ENCODE data around the gene CTNNA3.

Gene CTNNA3

DNA sequence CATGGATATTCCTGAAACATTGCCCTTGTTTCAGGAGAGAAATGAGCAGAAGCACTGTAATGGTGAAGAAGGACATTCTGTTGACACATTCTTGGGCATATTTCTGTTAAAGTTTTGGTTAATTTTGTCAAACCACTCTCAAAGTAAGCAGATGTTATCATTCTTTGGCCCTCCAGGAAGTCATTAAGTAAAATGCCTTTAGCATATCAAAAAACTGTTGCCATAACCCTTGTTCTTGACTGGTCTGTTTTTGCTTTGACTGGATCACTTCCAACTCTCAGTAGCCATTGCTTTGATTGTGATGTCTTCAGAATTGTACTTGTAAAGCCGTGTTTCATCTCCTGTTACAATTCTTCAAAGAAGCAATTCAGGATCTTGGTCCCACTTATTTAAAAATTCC, 1174.5 kb downstream of the CTNNA3 start:
- Histone ChIP-seq H3K36me3 (ENCODE audit: insufficient read depth, low read length) (no peaks in the 10 kb centered on the region), H3K4me1 (ENCODE audit: insufficient read depth, low read length, poor library complexity, severe bottlenecking) (no peaks in the 10 kb centered on the region), H3F3A (ENCODE audit: low read depth) (no peaks in the 10 kb centered on the region), H3K79me2 (ENCODE audit: insufficient read depth, low read length) (no peaks in the 10 kb centered on the region), H3K4me2 (ENCODE audit: low read depth, low read length, poor library complexity, severe bottlenecking) (no peak overlapping the region), H4K20me1 (ENCODE audit: insufficient read depth, low read length, poor library complexity, severe bottlenecking) (no peaks in the 10 kb centered on the region), H3K9ac (ENCODE audit: low read depth, low read length, poor library complexity, severe bottlenecking) (no peak overlapping the region), H3K27me3 (ENCODE audit: insufficient read depth, low read length, poor library complexity, severe bottlenecking) (no peaks in the 10 kb centered on the region), H3K9me3 (ENCODE audit: insufficient read depth, low read depth, low read length) (no peaks in the 10 kb centered on the region), H3K9me2 (replicated peaks; ENCODE audit: low read depth, low read length) (no peaks in the 10 kb centered on the region), H3K4me3 (ENCODE audit: low read length, poor library complexity, severe bottlenecking) (no peak overlapping the region), H2AFZ (ENCODE audit: low read length) (no peak overlapping the region)
- no peak for TF ChIP-seq EZH2phosphoT487 (IDR thresholded peaks at IDR 0.05; ENCODE audit: borderline replicate concordance)
- TF ChIP-seq, protein P1, sequence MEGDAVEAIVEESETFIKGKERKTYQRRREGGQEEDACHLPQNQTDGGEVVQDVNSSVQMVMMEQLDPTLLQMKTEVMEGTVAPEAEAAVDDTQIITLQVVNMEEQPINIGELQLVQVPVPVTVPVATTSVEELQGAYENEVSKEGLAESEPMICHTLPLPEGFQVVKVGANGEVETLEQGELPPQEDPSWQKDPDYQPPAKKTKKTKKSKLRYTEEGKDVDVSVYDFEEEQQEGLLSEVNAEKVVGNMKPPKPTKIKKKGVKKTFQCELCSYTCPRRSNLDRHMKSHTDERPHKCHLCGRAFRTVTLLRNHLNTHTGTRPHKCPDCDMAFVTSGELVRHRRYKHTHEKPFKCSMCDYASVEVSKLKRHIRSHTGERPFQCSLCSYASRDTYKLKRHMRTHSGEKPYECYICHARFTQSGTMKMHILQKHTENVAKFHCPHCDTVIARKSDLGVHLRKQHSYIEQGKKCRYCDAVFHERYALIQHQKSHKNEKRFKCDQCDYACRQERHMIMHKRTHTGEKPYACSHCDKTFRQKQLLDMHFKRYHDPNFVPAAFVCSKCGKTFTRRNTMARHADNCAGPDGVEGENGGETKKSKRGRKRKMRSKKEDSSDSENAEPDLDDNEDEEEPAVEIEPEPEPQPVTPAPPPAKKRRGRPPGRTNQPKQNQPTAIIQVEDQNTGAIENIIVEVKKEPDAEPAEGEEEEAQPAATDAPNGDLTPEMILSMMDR (conservative IDR thresholded peaks at IDR 0.05; ENCODE audit: low read length) = no peak

DNA sequence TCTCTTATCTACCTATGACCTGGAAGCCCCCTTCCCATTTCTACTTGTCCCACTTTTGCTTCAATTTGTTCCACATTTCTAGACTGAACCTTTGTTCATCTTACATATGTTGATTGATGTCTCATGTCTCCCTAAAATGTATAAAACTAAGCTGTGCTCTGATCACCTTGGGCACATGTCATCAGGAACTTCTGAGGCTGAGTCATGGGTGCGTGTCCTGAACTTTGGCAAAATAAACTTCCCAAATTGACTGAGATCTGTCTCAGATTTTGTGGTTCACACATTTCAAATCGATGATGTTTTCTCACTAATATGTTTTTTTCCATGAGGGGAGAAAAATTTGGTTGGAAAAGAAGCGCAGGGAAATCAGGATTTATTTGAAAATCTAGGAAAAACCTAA, 1176.4 kb downstream of the CTNNA3 start:
- Histone ChIP-seq H3F3A (ENCODE audit: low read depth) (no peaks in the 10 kb centered on the region), H3K4me1 (ENCODE audit: insufficient read depth, low read length, poor library complexity, severe bottlenecking) (no peaks in the 10 kb centered on the region), H4K20me1 (ENCODE audit: insufficient read depth, low read length, poor library complexity, severe bottlenecking) (no peaks in the 10 kb centered on the region), H3K79me2 (ENCODE audit: insufficient read depth, low read length) (no peaks in the 10 kb centered on the region), H3K36me3 (ENCODE audit: insufficient read depth, low read length) (no peaks in the 10 kb centered on the region), H3K4me2 (ENCODE audit: low read depth, low read length, poor library complexity, severe bottlenecking) (no peak overlapping the region), H3K9me3 (ENCODE audit: insufficient read depth, low read depth, low read length) (no peaks in the 10 kb centered on the region), H2AFZ (ENCODE audit: low read length) (no peak overlapping the region), H3K27me3 (ENCODE audit: insufficient read depth, low read length, poor library complexity, severe bottlenecking) (no peaks in the 10 kb centered on the region), H3K9ac (ENCODE audit: low read depth, low read length, poor library complexity, severe bottlenecking) (no peak overlapping the region), H3K9me2 (replicated peaks; ENCODE audit: low read depth, low read length) (no peaks in the 10 kb centered on the region), H3K4me3 (ENCODE audit: low read length, poor library complexity, severe bottlenecking) (no peak overlapping the region)
- TF ChIP-seq, protein P1 (conservative IDR thresholded peaks at IDR 0.05; ENCODE audit: low read length) = no peak
- TF ChIP-seq EZH2phosphoT487 (IDR thresholded peaks at IDR 0.05; ENCODE audit: borderline replicate concordance) = no peak

DNA sequence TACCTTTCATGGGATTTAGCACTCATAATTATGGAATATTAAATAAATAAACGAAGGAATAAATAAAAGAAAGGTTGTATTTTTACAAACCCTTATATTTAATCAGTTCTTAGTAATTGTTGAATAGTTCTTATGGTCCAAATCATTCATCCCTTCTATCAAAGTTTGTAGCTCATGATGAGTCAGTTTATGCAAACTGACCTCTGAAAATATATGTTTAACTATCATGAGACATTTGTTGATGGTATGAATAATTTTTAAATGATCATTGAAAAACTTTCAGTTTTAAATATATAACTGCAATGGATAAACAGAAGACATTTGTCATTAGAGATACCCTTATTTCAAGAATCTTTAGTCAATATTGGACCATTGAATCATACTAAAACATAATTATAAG, 1181.3 kb downstream of the CTNNA3 start:
- Histone ChIP-seq H3K4me3 (ENCODE audit: low read length, poor library complexity, severe bottlenecking) (no peak overlapping the region), H3K9ac (ENCODE audit: low read depth, low read length, poor library complexity, severe bottlenecking) (no peak overlapping the region), H3K36me3 (ENCODE audit: insufficient read depth, low read length) (no peaks in the 10 kb centered on the region), H3K4me1 (ENCODE audit: insufficient read depth, low read length, poor library complexity, severe bottlenecking) (no peaks in the 10 kb centered on the region), H2AFZ (ENCODE audit: low read length) (no peak overlapping the region), H3K9me3 (ENCODE audit: insufficient read depth, low read depth, low read length) (no peaks in the 10 kb centered on the region), H3K9me2 (replicated peaks; ENCODE audit: low read depth, low read length) (no peaks in the 10 kb centered on the region), H4K20me1 (ENCODE audit: insufficient read depth, low read length, poor library complexity, severe bottlenecking) (no peaks in the 10 kb centered on the region), H3K79me2 (ENCODE audit: insufficient read depth, low read length) (no peaks in the 10 kb centered on the region), H3F3A (ENCODE audit: low read depth) (no peaks in the 10 kb centered on the region), H3K4me2 (ENCODE audit: low read depth, low read length, poor library complexity, severe bottlenecking) (no peak overlapping the region), H3K27me3 (ENCODE audit: insufficient read depth, low read length, poor library complexity, severe bottlenecking) (no peaks in the 10 kb centered on the region)
- TF ChIP-seq, protein P1 (conservative IDR thresholded peaks at IDR 0.05; ENCODE audit: low read length) = no peak
- no peak for TF ChIP-seq EZH2phosphoT487 (IDR thresholded peaks at IDR 0.05; ENCODE audit: borderline replicate concordance)
